H1 (cell line): ENCODE measurements around the gene RAB36. TPM values are rescaled to one million over a fixed set of nuclear protein-coding genes. Genes with fewer than 3 reads are reported as not detected.

Experiments used
- CTCF ChIA-PET: fragments of 300-600 bp; sonication (Branson Sonifier 250); formaldehyde crosslinking; loops from one replicate; lab custom pipeline; 2021; ENCODE audit not compliant: partially characterized antibody; lab: Charles Lee
- POLR2A ChIA-PET: fragments of 300-600 bp; sonication (Branson Sonifier 250); formaldehyde crosslinking; loops from one replicate; lab custom pipeline; 2021; ENCODE audit warnings: inconsistent platforms; ENCODE audit not compliant: partially characterized antibody; lab: Charles Lee
- DNase-seq, 2 experiments: peaks; one replicate each; pipeline versions ENCODE4 v3.0.0 to v3.0.0-alpha.2; 2010 to 2022; ENCODE audit warnings: low spot score in 2 of 2, low read depth in 1 of 2, mixed read lengths in 1 of 2
- FAIRE-seq: peaks from 2 replicates; lab custom pipeline; 2011; peaks lifted over from hg19 to GRCh38; lab: Jason Lieb, UNC
- H2AFZ ChIP-seq: 2 replicates; pipeline ENCODE4 v1.8.1; 2012; ENCODE audit warnings: low read length, inconsistent platforms
- H2AK5ac ChIP-seq: 2 replicates; pipeline ENCODE4 v1.6.1; 2013; ENCODE audit warnings: low read depth, low read length
- H2BK120ac ChIP-seq: replicated peaks from 2 replicates; pipeline ENCODE3; 2013; ENCODE audit warnings: low read depth, low read length, inconsistent platforms
- H2BK12ac ChIP-seq: 2 replicates; pipeline ENCODE4 v1.6.1; 2013; ENCODE audit warnings: low read depth, low read length
- H2BK15ac ChIP-seq: 2 replicates; pipeline ENCODE4 v1.6.1; 2013; ENCODE audit warnings: low read length
- H2BK20ac ChIP-seq: 2 replicates; pipeline ENCODE4 v1.6.1; 2013; ENCODE audit warnings: low read length
- H2BK5ac ChIP-seq: 2 replicates; pipeline ENCODE4 v1.6.1; 2013; ENCODE audit warnings: low read depth, low read length
- H3K14ac ChIP-seq: 2 replicates; pipeline ENCODE4 v1.6.1; 2013; ENCODE audit warnings: inconsistent platforms; ENCODE audit not compliant: insufficient read length
- H3K18ac ChIP-seq: 2 replicates; pipeline ENCODE4 v1.6.1; 2013; ENCODE audit warnings: low read length; ENCODE audit errors: extremely low read depth
- H3K23ac ChIP-seq: 2 replicates; pipeline ENCODE4 v1.6.1; 2013; ENCODE audit warnings: inconsistent platforms; ENCODE audit not compliant: insufficient read length
- H3K23me2 ChIP-seq: 2 replicates; pipeline ENCODE4 v1.6.1; 2013; ENCODE audit warnings: low read depth, low read length
- H3K27ac ChIP-seq: 2 replicates; pipeline ENCODE4 v1.6.1; 2011; ENCODE audit warnings: low read depth, low read length, inconsistent platforms
- H3K27me3 ChIP-seq, 4 experiments: replicated peaks in 1 of 4; 1 replicate in 1 of 4; 2 replicates in 3 of 4; pipeline versions ENCODE4 v1.6.1 to v1.8.1; 2011 to 2013; ENCODE audit warnings: low read length in 3 of 4, mild to moderate bottlenecking in 3 of 4, inconsistent platforms in 2 of 4, mixed read lengths in 2 of 4, moderate library complexity in 1 of 4; ENCODE audit not compliant: control insufficient read depth in 3 of 4, insufficient read depth in 3 of 4; ENCODE audit errors: extremely low read depth in 1 of 4
- H3K36me3 ChIP-seq, 4 experiments: 2 replicates each; pipeline versions ENCODE4 v1.6.1 to v1.8.1; 2011 to 2013; ENCODE audit warnings: mild to moderate bottlenecking in 4 of 4, low read length in 3 of 4, moderate library complexity in 2 of 4, control low read depth in 1 of 4, inconsistent platforms in 1 of 4; ENCODE audit not compliant: insufficient read depth in 4 of 4, control insufficient read depth in 2 of 4
- H3K4ac ChIP-seq: replicated peaks from 2 replicates; pipeline ENCODE3; 2013; ENCODE audit warnings: low read length, low read depth, mixed read lengths, inconsistent platforms; ENCODE audit not compliant: insufficient read length
- H3K4me1 ChIP-seq, 4 experiments: replicated peaks in 1 of 4; 1 replicate in 1 of 4; 2 replicates in 3 of 4; pipeline versions ENCODE4 v1.6.1 to v1.8.1; 2011 to 2013; ENCODE audit warnings: low read length in 3 of 4, inconsistent platforms in 2 of 4, mixed read lengths in 1 of 4; ENCODE audit not compliant: insufficient read depth in 4 of 4, control insufficient read depth in 3 of 4
- H3K4me2 ChIP-seq, 2 experiments: 2 replicates each; pipeline versions ENCODE4 v1.6.1 to v1.8.1; 2011 to 2013; ENCODE audit warnings: low read depth in 2 of 2, low read length in 2 of 2, control low read depth in 1 of 2, inconsistent platforms in 1 of 2, mild to moderate bottlenecking in 1 of 2; ENCODE audit not compliant: insufficient read depth in 1 of 2
- H3K4me3 ChIP-seq, 4 experiments: fragments of 200-600, 300-600 bp in 1 of 4; sonication (generic), shearing (Covaris generic), sonication (Bioruptor Twin) in 1 of 4; 2 replicates each; pipeline versions ENCODE4 v1.5.1 to v1.8.1; 2011 to 2016; ENCODE audit warnings: low read length in 4 of 4, low read depth in 3 of 4, control low read depth in 2 of 4, inconsistent platforms in 2 of 4, mild to moderate bottlenecking in 2 of 4, mixed read lengths in 1 of 4, moderate library complexity in 1 of 4; ENCODE audit not compliant: insufficient read depth in 2 of 4; ENCODE audit errors: extremely low read depth in 1 of 4
- H3K56ac ChIP-seq: replicated peaks from 2 replicates; pipeline ENCODE3; 2013; ENCODE audit warnings: low read depth, mild to moderate bottlenecking, mixed read lengths, low read length, inconsistent platforms; ENCODE audit not compliant: insufficient read length
- H3K79me1 ChIP-seq: 2 replicates; pipeline ENCODE4 v1.6.1; 2013; ENCODE audit warnings: low read depth, low read length, control low read depth
- H3K79me2 ChIP-seq, 2 experiments: 2 replicates each; pipeline versions ENCODE4 v1.6.1 to v1.8.1; 2012 to 2013; ENCODE audit warnings: low read length in 2 of 2, mild to moderate bottlenecking in 2 of 2, inconsistent platforms in 1 of 2; ENCODE audit not compliant: insufficient read depth in 2 of 2, control insufficient read depth in 1 of 2
- H3K9ac ChIP-seq, 4 experiments: replicated peaks in 1 of 4; 1 replicate in 1 of 4; 2 replicates in 3 of 4; pipeline versions ENCODE4 v1.6.1 to v1.8.1; 2011 to 2013; ENCODE audit warnings: low read depth in 3 of 4, low read length in 3 of 4, control low read depth in 2 of 4, mild to moderate bottlenecking in 2 of 4, moderate library complexity in 2 of 4, inconsistent platforms in 1 of 4; ENCODE audit errors: extremely low read depth in 1 of 4
- H3K9me3 ChIP-seq, 2 experiments: 2 replicates each; pipeline versions ENCODE4 v1.6.1 to v1.8.1; 2012 to 2013; ENCODE audit warnings: mild to moderate bottlenecking in 2 of 2, moderate library complexity in 2 of 2, control low read depth in 1 of 2, inconsistent platforms in 1 of 2, low read depth in 1 of 2, low read length in 1 of 2, mixed read lengths in 1 of 2; ENCODE audit not compliant: insufficient read depth in 2 of 2
- H4K20me1 ChIP-seq, 2 experiments: replicated peaks in 1 of 2; 2 replicates each; pipeline versions ENCODE3 to v1.8.1; 2011 to 2013; ENCODE audit warnings: inconsistent platforms in 2 of 2, low read length in 2 of 2, mild to moderate bottlenecking in 1 of 2; ENCODE audit not compliant: insufficient read depth in 2 of 2, control insufficient read depth in 1 of 2
- H4K5ac ChIP-seq: 2 replicates; pipeline ENCODE4 v1.6.1; 2013; ENCODE audit warnings: low read length, low read depth, mixed read lengths, inconsistent platforms; ENCODE audit not compliant: insufficient read length
- H4K8ac ChIP-seq: 2 replicates; pipeline ENCODE4 v1.8.0; 2013; ENCODE audit warnings: mild to moderate bottlenecking, moderate library complexity, low read length, inconsistent platforms; ENCODE audit not compliant: insufficient read depth; ENCODE audit errors: extremely low read depth
- H4K91ac ChIP-seq: replicated peaks from 2 replicates; pipeline ENCODE3; 2013; ENCODE audit warnings: low read length, mixed read lengths, inconsistent platforms; ENCODE audit not compliant: insufficient read length
- ASH2L ChIP-seq: fragments of 200-600, 300-600 bp; sonication (generic); IDR thresholded peaks from one replicate; pipeline ENCODE4 v1.7.1; 2017; ENCODE audit warnings: low read length
- CTBP2 ChIP-seq: IDR thresholded peaks from 2 replicates; pipeline ENCODE4 v1.7.0; 2011; ENCODE audit warnings: borderline replicate concordance, mild to moderate bottlenecking, moderate library complexity, mixed read lengths, low read length; ENCODE audit not compliant: insufficient read depth, insufficient read length
- FOSL1 ChIP-seq: IDR thresholded peaks from 2 replicates; pipeline ENCODE4 v1.6.1; 2011; ENCODE audit warnings: mild to moderate bottlenecking, low read depth, low read length, moderate library complexity; ENCODE audit not compliant: insufficient read depth
- POLR2AphosphoS5 ChIP-seq: IDR thresholded peaks from 2 replicates; pipeline ENCODE4 v1.6.1; 2011; ENCODE audit warnings: low read depth, low read length
- SAP30 ChIP-seq: fragments of 300-600 bp; sonication (generic); IDR thresholded peaks from 2 replicates; pipeline ENCODE4 v1.7.1; 2012; ENCODE audit warnings: low read length, moderate library complexity, mild to moderate bottlenecking, inconsistent platforms; ENCODE audit not compliant: insufficient read depth, insufficient replicate concordance
- SP4 ChIP-seq: IDR thresholded peaks from 2 replicates; pipeline ENCODE4 v1.6.1; 2012; ENCODE audit warnings: low read length, inconsistent platforms
- WGBS, 2 experiments: shearing (Covaris generic) in 1 of 2; methylation state at CpG; one replicate each; pipeline versions ENCODE4 v1.1.6 to v1.1.7; 2013 to 2015; ENCODE audit warnings: low lambda C conversion rate in 2 of 2, mixed read lengths in 2 of 2, inconsistent platforms in 1 of 2, low coverage in 1 of 2, missing lambda C conversion rate in 1 of 2; ENCODE audit not compliant: insufficient replicate concordance in 2 of 2, insufficient coverage in 1 of 2, insufficient read length in 1 of 2; ENCODE audit errors: extremely low coverage in 1 of 2, missing lambda C conversion rate in 1 of 2; 5-methylcytosine and 5-hydroxymethylcytosine counted together
- polyA plus RNA-seq, 7 experiments: library from polyadenylated mRNA; depleted of rRNA in 3 of 7; stranded (reverse) in 5 of 7; unstranded in 2 of 7; fragments of >200 nt in 5 of 7; fragments of 200-250 nt in 2 of 7; gene quantifications; 1 replicate in 5 of 7; 2 replicates in 1 of 7; 4 replicates in 1 of 7; pipeline versions ENCODE4 v1.2.1 to v1.2.3, GENCODE V29; 2011 to 2013; ENCODE audit warnings: missing spikeins in 2 of 7, mixed read lengths in 2 of 7
- total RNA-seq: library from RNA; stranded (reverse); fragmentation: NEBNext Ultra II Directional; extraction: Animal tissue kit (Norgen Biotek cat#: 25700); gene quantifications from 2 replicates; pipeline ENCODE4 v1.2.1, GENCODE V29; 2021
- TF ChIP-seq, protein P1 (sequence below), 3 experiments: IDR thresholded peaks; 1 replicate in 2 of 3; 2 replicates in 1 of 3; pipeline versions ENCODE4 v1.5.1 to v1.6.1; 2011; ENCODE audit warnings: low read length in 3 of 3, mild to moderate bottlenecking in 3 of 3, inconsistent platforms in 2 of 3, low read depth in 1 of 3, moderate library complexity in 1 of 3; ENCODE audit not compliant: insufficient read depth in 1 of 3; ENCODE audit errors: control extremely low read depth in 1 of 3
- TF ChIP-seq, protein P2 (sequence below): IDR thresholded peaks from 2 replicates; pipeline ENCODE4 v1.6.1; 2012; ENCODE audit warnings: low read length, inconsistent platforms

Gene RAB36
- total and polyA plus RNA-seq, 2 of the 8 experiments (the other 6 are each of a cell fraction or from before 2014, with no cell fraction given), result 1.0 to 1.5 TPM

DNA sequence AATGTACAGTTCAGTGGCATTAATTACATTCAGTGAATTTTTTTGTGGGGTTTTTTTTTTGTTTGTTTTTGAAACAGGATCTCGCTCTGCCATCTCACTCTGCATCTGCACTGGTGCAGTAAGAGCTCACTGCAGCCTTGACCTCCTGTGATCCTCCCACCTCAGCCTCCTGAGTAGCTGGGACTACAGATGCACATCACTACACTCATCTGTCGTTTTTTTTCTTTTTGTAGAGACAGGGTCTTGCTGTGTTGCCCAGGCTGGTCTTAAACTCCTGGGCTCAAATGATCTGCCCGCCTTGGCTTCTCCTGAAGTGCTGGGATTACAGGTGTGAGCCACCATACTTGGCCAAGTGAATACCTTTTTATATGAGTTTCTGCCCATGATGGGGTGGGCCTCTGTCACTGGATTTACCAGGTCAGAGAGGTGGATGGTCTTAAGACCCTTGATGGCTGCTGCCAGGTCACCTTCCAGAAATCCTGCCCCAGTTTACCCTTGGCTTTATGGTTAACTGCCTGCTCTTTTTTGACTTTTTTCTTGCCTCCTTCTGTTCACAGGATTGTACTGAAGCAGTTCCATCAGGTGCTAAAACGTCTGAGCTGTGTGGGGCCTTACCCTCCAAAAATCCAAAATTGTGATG, 57.7 kb downstream of the RAB36 start:
- H2AK5ac ChIP-seq, result no peak overlapping the region
- no peak overlapping the region for H2BK5ac ChIP-seq
- H2BK12ac ChIP-seq, result no peak overlapping the region
- H3K18ac ChIP-seq, result no peak overlapping the region
- DNase-seq (no peak), FAIRE-seq (no peak)
- no peak overlapping the region for H3K27ac ChIP-seq
- H3K14ac ChIP-seq, result no peak overlapping the region
- H3K23me2 ChIP-seq, result peaks cover 2% of the 10 kb centered on the region; the same call in 1 of the 2 replicates
- H2BK20ac ChIP-seq, result no peak overlapping the region
- ChIA-PET CTCF (interaction anchor here (0.8 to 1.4 kb wide), 5 partner anchors 9 to 88 kb away, joined by 3 to 4 read pairs (median 3); no protein-coding TSS in a partner anchor), POLR2A (interaction anchor here (1.0 to 1.4 kb wide), 3 partner anchors 10 to 39 kb away, joined by 3 read pairs; no protein-coding TSS in a partner anchor)
- no peak overlapping the region for H3K4me3 ChIP-seq
- no peak overlapping the region for H4K5ac ChIP-seq
- H3K27me3 ChIP-seq, result no peaks in the 10 kb centered on the region
- peaks cover 41% of the 10 kb centered on the region for H3K79me1 ChIP-seq
- H4K91ac ChIP-seq, result no peak overlapping the region
- H3K4ac ChIP-seq, result no peak overlapping the region
- no peak overlapping the region for H2BK120ac ChIP-seq
- no peak overlapping the region for H2BK15ac ChIP-seq
- WGBS, 2 experiments, result 93% methylated on average over 4 of the region's 4 CpGs; no CpG with 5 or more reads in 1 of the 2 experiments
- H4K20me1 ChIP-seq, result peaks cover 21 to 44% of the 10 kb centered on the region in 2 experiments
- no peak overlapping the region for H3K9ac ChIP-seq
- no peak overlapping the region for H3K4me2 ChIP-seq
- peaks cover 16 to 94% of the 10 kb centered on the region in 2 experiments for H3K79me2 ChIP-seq
- peaks cover 0 to 27% (median 5%) of the 10 kb centered on the region in 4 experiments; a peak in 4 of 7 replicates for H3K4me1 ChIP-seq
- H3K9me3 ChIP-seq, result no peaks in the 10 kb centered on the region
- no peak overlapping the region for H3K56ac ChIP-seq
- no peak overlapping the region for H2AFZ ChIP-seq
- no peak overlapping the region for H4K8ac ChIP-seq
- H3K36me3 ChIP-seq, result 0 out of 8 replicates have a peak, but pooled peaks cover 0 to 6% (median 0%) of the 10 kb centered on the region in 4 experiments
- H3K23ac ChIP-seq, result no peak overlapping the region
- TF ChIP-seq, protein P1, sequence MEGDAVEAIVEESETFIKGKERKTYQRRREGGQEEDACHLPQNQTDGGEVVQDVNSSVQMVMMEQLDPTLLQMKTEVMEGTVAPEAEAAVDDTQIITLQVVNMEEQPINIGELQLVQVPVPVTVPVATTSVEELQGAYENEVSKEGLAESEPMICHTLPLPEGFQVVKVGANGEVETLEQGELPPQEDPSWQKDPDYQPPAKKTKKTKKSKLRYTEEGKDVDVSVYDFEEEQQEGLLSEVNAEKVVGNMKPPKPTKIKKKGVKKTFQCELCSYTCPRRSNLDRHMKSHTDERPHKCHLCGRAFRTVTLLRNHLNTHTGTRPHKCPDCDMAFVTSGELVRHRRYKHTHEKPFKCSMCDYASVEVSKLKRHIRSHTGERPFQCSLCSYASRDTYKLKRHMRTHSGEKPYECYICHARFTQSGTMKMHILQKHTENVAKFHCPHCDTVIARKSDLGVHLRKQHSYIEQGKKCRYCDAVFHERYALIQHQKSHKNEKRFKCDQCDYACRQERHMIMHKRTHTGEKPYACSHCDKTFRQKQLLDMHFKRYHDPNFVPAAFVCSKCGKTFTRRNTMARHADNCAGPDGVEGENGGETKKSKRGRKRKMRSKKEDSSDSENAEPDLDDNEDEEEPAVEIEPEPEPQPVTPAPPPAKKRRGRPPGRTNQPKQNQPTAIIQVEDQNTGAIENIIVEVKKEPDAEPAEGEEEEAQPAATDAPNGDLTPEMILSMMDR (IDR thresholded peaks at IDR 0.05; ENCODE audit: control extremely low read depth in 1 of 3, insufficient read depth in 1 of 3, low read depth in 1 of 3, low read length in 3 of 3), result no peak
- TF ChIP-seq POLR2AphosphoS5 (no peak), CTBP2 (no peak), SAP30 (no peak), FOSL1 (no peak), SP4 (no peak), ASH2L (no peak)
- TF ChIP-seq, protein P2, sequence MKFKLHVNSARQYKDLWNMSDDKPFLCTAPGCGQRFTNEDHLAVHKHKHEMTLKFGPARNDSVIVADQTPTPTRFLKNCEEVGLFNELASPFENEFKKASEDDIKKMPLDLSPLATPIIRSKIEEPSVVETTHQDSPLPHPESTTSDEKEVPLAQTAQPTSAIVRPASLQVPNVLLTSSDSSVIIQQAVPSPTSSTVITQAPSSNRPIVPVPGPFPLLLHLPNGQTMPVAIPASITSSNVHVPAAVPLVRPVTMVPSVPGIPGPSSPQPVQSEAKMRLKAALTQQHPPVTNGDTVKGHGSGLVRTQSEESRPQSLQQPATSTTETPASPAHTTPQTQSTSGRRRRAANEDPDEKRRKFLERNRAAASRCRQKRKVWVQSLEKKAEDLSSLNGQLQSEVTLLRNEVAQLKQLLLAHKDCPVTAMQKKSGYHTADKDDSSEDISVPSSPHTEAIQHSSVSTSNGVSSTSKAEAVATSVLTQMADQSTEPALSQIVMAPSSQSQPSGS, result no peak
